Activated CD4-positive, alpha-beta T cell treated with anti-CD3 and anti-CD28 coated beads for 1 hour (primary cell): ENCODE results near the gene C1orf35.
A peak's percentile ranks its signal among the peaks of the same experiment; 100 is the strongest.
"Not testable (repeated sequence)": the region's sequence is repeated elsewhere in the genome, so short reads cannot be mapped to it uniquely, and the experiment has no call there.

Source experiments
- DNase-seq: peaks from one replicate; pipeline ENCODE4 v3.0.0-alpha.2; 2020

C1orf35 gene

GRCh38 chr1:228142155-228142691 is 39.1 kb upstream of the C1orf35 start:
- no peak for DNase-seq

GRCh38 chr1:228141226-228142044 is 38.3 kb upstream of the C1orf35 start:
- DNase-seq, result no peak

- DNase-seq, result no peak
These were observed 37.6 kb upstream of the C1orf35 start for GRCh38 chr1:228140724-228141225.

- peak; percentile 100 for DNase-seq
These were observed 37.0 kb upstream of the C1orf35 start, which contains the start of gene GUK1 for GRCh38 chr1:228139931-228140723. Gene GUK1, plus strand, starts transcription at chr1:228140279. Its CDS starts 24 bp downstream, at chr1:228140303.

- DNase-seq, result no peak
These were observed 36.3 kb upstream of the C1orf35 start for GRCh38 chr1:228139406-228139930.

- no peak for DNase-seq
These were observed 33.8 kb upstream of the C1orf35 start for GRCh38 chr1:228136901-228137300.

GRCh38 chr1:228134591-228134990 is 31.5 kb upstream of the C1orf35 start:
- no peak for DNase-seq

GRCh38 chr1:228131766-228132165 is 28.6 kb upstream of the C1orf35 start:
- DNase-seq, result no peak

GRCh38 chr1:228125185-228125584 is 22.1 kb upstream of the C1orf35 start:
- DNase-seq, result no peak

GRCh38 chr1:228123505-228123904 is 20.4 kb upstream of the C1orf35 start:
- no peak for DNase-seq

GRCh38 chr1:228122921-228123441 is 19.9 kb upstream of the C1orf35 start:
- no peak for DNase-seq

GRCh38 chr1:228120857-228121489 is 17.8 kb upstream of the C1orf35 start:
- no peak for DNase-seq

GRCh38 chr1:228120351-228120750 is 17.2 kb upstream of the C1orf35 start:
- DNase-seq, result no peak

GRCh38 chr1:228118040-228118439 is 14.9 kb upstream of the C1orf35 start:
- no peak for DNase-seq

GRCh38 chr1:228117335-228117734 is 14.2 kb upstream of the C1orf35 start:
- no peak for DNase-seq

- no peak for DNase-seq
These were observed 11.7 kb upstream of the C1orf35 start for GRCh38 chr1:228114827-228115226.

GRCh38 chr1:228112617-228113016 is 9.5 kb upstream of the C1orf35 start:
- no peak for DNase-seq

GRCh38 chr1:228112167-228112566 is 9.0 kb upstream of the C1orf35 start:
- no peak for DNase-seq

- DNase-seq, result not testable (repeated sequence)
These were observed 8.2 kb upstream of the C1orf35 start for GRCh38 chr1:228111315-228111714.

- DNase-seq, result no peak
These were observed 7.4 kb upstream of the C1orf35 start for GRCh38 chr1:228110556-228110955.

- no peak for DNase-seq
These were observed 6.9 kb upstream of the C1orf35 start for GRCh38 chr1:228109962-228110488.
